HG02885 (cell line): ENCODE measurements around the gene ANKS4B.
"Not testable (repeated sequence)": the region's sequence is repeated elsewhere in the genome, so short reads cannot be mapped to it uniquely, and the experiment has no call there.

ENCODE experiments used
- ATAC-seq: cut with Tn5 transposase; IDR thresholded peaks from one replicate; pipeline ENCODE4 v1.9.1; 2021; ENCODE audit warnings: mild to moderate bottlenecking; ENCODE audit not compliant: unreplicated experiment, poor library complexity

The ANKS4B gene

GRCh38 chr16:21233521-21234150 lies at the start of gene ANKS4B:
ANKS4B (plus strand) TSS chr16:21233699; CDS start chr16:21233738, 39 bp downstream.
- no peak for ATAC-seq

GRCh38 chr16:21183995-21184394 lies 49.5 kb upstream of the ANKS4B start:
- ATAC-seq, result no peak

DNA sequence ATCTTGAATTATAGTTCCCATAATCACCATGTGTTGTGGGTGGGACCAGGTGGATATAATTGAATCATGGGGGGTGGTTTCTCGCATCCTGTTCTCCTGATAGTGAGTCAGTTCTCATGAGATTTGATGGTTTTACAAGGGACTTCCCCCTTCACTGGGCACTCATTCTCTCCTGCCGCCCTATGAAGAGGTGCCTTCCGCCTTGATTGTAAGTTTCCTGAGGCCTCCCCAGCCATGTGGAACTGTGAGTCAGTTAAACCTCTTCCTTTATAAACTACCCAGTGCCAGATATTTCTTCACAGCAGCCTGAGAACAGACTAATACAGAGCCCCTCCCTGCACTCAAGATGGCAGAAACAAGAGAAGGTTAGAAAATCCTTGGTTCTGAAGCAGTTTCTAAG lies 48.7 kb upstream of the ANKS4B start:
- no peak for ATAC-seq

GRCh38 chr16:21185659-21186325 lies 47.7 kb upstream of the ANKS4B start:
- no peak for ATAC-seq

DNA sequence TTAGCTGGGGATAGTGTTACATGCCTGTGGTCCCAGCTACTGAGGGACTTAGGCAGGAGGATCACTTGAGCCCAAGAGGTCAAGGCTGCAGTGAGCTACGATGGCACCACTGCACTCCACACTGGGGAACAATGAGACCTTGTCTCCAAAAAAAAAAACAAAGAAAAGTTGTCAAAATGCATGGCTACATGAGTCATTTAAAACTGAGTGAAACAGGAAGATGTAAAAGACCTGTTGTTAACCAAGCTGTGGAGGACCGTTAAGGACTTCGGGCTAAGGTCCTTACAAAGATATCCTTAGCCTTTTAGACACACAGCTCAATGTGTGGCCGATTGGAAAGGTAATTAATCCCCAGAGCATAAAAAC lies 47.2 kb upstream of the ANKS4B start:
- no peak for ATAC-seq

- ATAC-seq, result no peak
Observed at GRCh38 chr16:21189311-21189710, 44.2 kb upstream of the ANKS4B start.

DNA sequence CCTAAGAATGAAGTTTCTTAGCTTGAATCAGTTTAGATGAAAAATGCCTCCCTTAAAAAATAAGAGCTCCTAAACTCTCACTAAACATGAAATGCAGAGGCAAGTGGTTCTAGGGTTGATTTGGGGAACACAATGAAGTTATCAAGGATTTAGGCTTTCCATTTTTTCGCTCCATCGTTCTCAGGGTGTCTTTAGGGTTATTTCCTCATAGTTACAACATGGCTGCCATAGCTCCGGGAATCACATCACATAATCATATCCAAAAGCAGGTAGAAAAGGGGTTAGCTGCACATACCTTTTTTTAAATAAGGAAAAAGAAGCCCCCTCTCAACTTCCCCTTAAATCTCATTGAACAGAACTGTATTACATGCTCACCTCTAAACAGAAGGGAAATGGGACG lies 43.5 kb upstream of the ANKS4B start:
- no peak for ATAC-seq

- ATAC-seq, result no peak
Observed at GRCh38 chr16:21190599-21190998, 42.9 kb upstream of the ANKS4B start.

- ATAC-seq, result no peak
Observed at GRCh38 chr16:21192991-21193390, 40.5 kb upstream of the ANKS4B start.

DNA sequence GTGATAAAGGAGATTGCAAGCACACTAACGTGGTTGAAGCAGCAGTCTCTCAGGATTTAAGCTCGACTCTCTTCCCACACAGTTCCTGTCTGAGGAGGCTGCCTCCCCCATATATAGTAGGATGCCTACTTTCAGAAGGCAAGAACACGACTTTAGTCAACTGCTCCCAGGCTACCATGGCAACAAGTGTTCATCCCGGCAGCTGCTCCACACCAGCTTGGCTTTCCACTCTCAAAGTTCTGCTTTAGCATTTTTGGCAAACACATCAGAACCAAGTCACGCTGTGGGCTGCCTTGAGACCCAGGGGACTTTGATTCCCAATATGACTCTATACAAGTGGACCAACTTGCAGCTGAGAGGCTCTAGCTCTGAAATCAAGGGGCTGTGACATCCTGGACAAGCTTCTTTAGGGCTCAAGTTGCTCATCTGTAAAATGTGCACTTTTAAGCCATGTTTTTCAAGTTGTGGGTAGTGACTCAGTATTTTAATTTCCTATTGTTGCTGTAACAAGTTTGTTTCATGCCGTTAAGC lies 38.7 kb upstream of the ANKS4B start:
- ATAC-seq, result no peak

DNA sequence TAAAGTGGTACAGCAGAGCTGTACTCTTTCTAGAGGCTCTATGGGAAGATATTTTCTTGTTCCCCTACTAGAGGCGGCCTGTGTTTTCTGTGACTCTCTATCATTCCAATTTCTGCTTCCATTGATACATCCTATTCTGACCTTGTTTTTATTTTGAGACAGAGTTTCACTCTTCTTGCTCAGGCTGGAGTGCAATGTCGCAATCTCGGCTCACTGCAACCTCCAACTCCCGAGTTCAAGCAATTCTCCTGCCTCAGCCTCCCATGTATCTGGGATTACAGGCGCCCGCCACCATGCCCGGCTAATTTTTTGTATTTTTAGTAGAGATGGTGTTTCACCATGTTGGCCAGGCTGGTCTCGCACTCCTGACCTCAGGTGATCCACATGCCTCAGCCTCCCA lies 38.2 kb upstream of the ANKS4B start:
- ATAC-seq, result not testable (repeated sequence)

- ATAC-seq, result no peak
Observed at GRCh38 chr16:21197112-21197511, 36.4 kb upstream of the ANKS4B start.

DNA sequence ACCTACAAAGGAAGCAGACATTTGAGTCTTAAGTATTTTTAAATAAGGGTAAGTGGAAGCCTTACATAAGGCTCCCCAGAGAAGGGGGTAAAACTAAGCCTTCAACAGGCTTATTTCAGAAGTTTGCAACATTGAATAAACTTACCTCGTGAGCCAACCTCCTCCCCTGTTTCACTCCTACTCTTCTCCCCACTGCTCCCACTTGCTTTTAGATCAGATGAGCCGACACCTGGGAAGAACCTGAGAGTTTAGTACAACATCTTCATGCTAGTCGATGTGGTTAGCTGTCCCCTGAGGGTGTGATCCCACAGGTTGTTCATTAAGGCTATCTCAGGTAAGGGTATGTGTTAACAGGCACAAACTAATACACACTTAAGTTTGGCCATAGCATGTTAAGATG lies 35.9 kb upstream of the ANKS4B start:
- no peak for ATAC-seq

DNA sequence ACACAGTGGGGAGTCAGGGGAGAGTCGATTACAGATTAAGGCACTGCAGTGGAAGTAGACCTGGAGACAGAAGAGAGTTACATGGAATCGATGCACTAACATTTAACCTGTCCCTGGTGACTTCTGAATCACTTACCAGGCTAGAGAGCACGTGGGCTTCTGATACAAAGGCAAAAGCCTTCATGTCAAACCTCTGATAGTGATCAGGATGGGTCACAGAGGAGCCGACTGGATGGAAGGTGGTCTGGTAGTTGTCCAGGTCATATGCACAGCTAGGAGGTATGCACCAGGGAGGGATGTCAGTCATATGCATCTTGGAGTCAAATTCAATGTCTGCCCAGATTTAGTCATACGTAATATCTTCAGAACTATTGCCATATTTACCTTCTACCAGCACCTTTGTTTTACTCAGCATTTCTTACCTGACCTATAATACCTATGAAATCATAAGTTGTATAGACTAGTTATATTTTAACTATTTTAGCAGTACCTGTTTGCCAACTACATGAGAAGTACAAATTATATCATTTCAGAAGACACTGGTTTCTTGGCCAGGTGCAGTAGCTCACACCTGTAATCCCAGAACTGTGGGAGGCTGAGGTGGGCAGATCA lies 33.8 kb upstream of the ANKS4B start:
- no peak for ATAC-seq

GRCh38 chr16:21203155-21203797 lies 30.2 kb upstream of the ANKS4B start:
- ATAC-seq, result no peak

DNA sequence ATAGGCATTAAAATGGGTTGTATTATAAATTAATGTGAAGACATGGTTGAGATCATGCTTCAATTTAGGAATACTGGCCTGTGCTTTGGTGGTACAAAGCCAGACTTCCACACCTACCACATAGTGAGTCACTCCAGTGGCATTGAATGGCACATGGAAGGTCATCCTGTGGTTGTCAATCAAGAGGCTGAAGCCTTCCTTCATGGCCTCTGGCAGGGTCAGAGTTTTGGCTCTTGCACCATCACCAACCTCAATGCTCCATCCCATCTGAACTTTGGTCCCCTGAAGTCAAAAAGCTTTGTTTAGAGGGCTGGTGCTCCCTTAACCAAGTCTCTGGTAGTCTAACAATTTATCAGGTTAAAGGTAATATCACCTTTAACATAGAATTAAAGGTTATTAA lies 28.2 kb upstream of the ANKS4B start:
- no peak for ATAC-seq

DNA sequence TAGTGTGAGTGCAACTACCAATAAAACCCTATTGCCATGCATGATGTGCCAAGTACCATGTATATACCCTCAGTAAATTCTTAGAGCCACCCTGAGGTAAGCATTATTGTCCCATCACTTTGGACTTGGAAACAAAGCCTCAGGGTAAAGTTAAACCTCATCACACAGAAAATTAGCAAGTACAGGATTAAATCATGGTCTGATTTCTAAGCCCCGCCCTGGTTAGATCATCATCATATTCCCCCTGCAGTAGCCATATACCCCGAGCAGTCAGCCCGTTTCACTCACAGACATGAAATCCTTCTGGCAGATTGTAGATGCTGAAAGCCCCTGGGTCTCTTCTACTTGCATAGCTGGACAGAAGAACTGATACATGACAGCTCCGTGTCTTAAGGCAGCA lies 26.9 kb upstream of the ANKS4B start:
- ATAC-seq, result no peak

- ATAC-seq, result no peak
Observed at GRCh38 chr16:21208446-21209230, 24.9 kb upstream of the ANKS4B start.

DNA sequence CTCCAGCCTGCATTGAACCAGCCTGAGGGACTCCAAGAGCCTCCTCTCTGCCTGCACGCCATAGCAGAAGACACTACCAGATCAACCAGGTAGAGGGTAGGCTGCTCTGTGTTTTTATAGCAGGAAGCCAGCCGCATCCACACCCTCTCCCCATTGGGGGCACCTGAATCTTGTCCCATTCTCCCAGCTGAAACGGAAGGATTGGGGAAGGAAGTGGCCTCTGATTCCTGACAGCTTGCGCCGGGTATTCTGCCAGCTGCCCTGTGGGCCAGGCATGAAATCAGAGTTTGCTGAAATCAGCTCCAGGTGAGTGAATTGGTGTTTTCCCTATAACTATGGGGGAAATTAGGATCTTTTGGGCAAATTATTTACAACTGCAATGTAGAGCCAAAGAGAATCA lies 22.0 kb upstream of the ANKS4B start, which contains the start of gene ZP2:
ZP2 (minus strand) TSS at position 89 of the 400 bp plus-strand sequence; CDS start at position 62, 27 bp downstream.
- no peak for ATAC-seq

DNA sequence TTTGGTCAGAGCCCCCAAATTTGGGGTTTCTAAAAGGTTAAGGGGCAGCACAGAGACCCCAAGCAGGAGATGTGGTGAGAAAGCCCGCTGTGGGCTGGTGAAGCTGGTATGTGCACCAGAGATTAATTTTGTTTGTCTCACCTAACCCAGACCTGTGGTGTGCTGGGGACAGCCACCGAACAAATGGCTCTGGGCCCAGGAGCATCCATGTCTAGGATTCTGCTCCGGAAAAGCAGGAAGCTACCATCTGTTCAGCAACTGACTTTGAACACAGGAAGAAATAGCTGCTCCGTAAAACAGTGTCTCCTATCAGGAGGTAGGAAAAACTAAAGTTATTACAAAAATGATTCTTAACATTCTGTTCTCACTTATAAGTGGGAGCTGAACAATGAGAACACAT lies 19.4 kb upstream of the ANKS4B start:
- ATAC-seq, result no peak
